Endothelial cell of hepatic sinusoid (primary cell): ENCODE results near the gene BBIP1.

Source experiments
- in situ Hi-C: cut with HindIII; loops from 2 replicates; pipeline ENCODE4 v1.10.0; 2017; ENCODE audit warnings: low sequenced_read_pairs

BBIP1 gene

DNA sequence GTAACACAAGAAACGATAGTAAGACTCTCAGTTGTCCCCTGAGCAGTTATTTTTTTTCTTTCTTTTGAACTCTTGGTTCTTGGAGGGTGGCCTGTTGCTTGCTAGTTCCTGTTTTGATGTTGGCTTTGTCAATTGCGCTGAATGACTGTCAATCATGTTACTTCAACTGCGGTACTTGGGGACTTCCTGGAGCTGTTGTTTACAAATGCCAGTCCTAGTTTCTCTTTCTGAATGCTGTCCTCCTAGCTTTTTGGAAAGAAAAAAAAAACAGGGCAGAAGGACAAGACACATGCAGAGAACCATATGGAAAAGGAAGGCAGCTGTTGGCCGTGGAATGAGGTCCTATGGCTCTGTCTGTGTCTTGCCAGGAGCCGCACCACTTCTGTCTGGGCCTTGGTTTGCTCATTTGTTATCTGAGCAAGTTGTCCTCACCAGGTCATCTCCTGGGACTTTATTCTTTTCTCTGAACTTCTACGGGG, 54.3 kb downstream of the BBIP1 start:
- in situ Hi-C loops = no loop called here

- in situ Hi-C loops = no loop called here
Observed at GRCh38 chr10:110863956-110864355, 55.0 kb downstream of the BBIP1 start.

DNA sequence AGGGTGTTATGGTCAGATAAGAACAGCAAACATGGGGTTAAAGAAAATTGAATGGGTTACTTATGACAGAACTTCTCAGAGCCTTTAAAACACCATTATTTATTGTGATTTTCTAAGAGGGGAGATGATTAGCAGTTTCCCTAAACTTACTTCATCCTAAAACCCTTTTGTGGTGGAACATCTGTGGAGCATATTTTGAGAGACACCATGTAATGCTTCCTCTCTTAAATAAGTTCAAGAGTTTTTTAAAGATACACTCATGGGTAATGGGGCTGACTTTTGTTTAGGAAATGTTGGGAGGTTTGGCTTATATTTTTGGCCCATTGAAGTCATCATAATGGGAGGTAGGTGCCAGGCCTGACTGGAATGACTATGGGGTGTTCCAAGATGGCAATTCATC, 55.6 kb downstream of the BBIP1 start:
- in situ Hi-C loops = no loop called here

- in situ Hi-C loops = no loop called here
Observed at GRCh38 chr10:110862961-110863360, 56.0 kb downstream of the BBIP1 start.

DNA sequence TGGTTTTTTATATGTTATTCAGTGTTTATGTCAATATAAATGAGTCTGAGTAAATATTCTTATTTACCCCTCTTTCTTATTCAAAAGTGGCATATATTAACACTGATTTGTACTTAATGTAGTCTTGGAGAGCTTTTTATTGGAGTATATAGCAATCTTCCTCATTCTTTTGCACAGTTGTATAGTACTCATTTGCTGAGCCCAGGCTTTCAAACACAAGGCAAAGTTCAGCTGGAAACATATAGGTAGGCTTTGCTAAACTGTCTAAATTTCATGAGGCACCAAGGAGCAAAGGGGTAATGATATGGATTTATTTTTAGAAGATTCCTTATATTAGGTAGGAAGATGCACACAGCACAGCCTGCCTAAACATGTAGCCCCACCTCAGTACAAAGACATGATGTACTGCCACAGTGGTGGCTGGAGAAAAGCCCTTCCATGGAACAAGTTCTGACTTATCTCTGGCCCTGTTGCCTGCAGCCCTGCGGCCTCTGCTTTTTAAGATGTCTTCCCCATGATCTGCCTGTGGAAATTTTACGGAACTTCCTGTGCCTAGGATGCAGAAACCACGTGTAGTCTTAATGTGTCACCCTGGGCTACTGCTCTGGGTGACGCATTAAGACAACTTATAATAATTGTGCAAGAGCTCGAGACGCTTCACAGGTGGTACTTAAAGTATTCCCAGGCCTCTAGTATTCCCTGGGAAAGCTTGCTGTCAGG, 56.9 kb downstream of the BBIP1 start:
- in situ Hi-C loops = no loop called here

- in situ Hi-C loops = no loop called here
Observed at GRCh38 chr10:110861476-110861875, 57.5 kb downstream of the BBIP1 start.

- in situ Hi-C loops = no loop called here
Observed at GRCh38 chr10:110860576-110861241, 58.3 kb downstream of the BBIP1 start.

DNA sequence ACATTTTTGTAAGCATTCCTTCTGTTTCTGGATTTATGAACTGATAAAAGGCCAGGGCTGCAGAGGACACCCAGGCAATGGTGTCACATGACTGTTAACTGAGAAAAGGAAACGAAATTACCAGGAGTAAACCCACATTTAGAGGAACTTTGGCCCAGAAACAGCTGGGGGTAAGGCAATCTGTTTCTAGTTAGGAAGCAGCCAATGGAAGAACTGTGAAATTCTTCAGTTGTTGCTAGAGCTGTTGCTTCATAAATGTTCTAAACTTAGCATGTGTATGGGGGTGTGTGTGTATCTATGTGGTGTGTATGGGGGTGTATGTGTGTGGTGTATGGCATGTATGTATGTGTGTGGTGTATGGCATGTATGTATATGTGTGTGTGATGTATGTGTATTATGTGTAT, 59.0 kb downstream of the BBIP1 start:
- in situ Hi-C loops = loop anchor here (5.0 kb wide), 1 partner anchor 83 kb away; no protein-coding TSS in a partner anchor

GRCh38 chr10:110859206-110859972, 59.6 kb downstream of the BBIP1 start:
- in situ Hi-C loops = loop anchor here (5.0 kb wide), 1 partner anchor 82 kb away; no protein-coding TSS in a partner anchor

DNA sequence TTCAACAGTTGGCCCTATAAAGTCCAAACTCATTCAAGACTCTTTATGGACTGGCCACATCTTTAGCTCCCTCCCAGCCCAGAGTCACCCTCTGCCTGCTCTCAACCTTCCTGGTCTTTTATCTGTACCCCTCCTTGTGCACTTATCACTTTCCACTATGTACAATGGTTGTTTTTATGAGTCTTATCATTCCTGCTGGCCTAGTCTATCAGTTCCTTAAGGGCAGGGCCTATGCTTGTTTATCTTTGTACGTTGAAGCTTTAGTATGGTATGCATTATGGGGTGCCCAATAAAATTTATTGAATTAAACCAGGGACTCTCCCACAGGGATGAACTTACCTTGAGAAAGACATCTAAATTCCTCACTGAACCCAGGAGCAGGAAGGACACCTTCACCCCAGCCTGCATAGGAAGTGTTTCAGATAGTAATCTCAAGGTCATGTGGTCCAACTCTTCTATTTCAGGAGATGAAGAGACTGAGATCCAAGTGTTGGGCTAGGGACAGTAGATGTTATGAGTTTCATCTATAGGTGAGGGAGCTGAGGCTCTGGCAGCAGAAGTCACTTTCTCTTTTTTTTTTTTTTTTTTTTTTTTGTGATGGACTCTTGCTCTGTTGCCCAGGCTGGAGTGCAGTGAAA, 60.6 kb downstream of the BBIP1 start:
- in situ Hi-C loops = loop anchor here (5.0 kb wide), 1 partner anchor 81 kb away; no protein-coding TSS in a partner anchor

- in situ Hi-C loops = loop anchor here (5.0 kb wide), 1 partner anchor 80 kb away; no protein-coding TSS in a partner anchor
Observed at GRCh38 chr10:110857265-110858171, 61.5 kb downstream of the BBIP1 start.

GRCh38 chr10:110853921-110854605, 64.9 kb downstream of the BBIP1 start:
- in situ Hi-C loops = no loop called here

DNA sequence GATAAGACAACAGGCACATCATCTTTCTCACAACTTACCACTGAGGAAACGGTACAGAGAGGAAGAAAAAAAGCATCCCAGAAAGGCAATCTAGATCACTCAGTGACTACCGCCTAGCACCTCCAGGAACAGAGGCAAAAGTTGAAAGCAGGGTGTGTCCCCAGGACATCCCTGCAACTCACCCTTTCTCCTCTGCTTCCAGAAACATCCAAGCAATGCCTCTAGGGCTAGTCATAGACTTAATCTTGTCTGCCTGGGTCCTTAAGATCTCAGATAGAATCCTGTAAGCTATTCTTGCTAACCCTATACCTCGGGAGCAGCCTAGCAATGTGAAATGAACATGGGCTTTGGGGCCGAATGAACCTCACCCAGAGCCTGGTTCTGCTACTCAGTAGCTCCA, 66.0 kb downstream of the BBIP1 start:
- in situ Hi-C loops = no loop called here

- in situ Hi-C loops = no loop called here
Observed at GRCh38 chr10:110852255-110852896, 66.6 kb downstream of the BBIP1 start.

DNA sequence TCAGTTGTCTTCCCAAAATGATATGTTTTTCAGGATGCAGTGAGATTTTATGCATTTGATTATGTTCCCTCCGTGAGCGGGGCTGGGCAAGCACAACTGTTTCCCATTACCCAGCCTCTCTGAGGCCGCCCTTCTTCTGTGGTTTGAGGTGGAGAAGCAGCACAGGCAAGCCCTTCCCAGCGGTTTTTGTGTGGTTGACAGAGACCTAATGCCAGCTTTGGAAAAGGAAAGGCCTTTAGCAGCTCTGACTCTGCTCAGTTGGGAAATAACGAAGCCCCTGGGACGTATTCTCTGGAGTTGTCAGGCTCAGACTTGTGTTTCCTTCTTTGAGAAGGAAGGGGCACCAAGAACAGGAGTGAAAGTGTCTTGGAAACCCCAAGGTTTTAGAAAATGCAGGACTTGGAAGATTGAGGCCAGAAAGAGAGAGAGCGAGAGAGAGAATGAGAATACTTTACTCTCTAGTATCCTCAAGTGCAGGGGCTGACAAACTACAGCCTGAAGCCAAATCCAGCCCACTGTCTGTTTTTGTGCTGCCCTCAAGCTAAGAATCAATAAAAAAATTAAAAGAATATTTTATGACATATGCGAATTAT, 67.9 kb downstream of the BBIP1 start:
- in situ Hi-C loops = no loop called here

DNA sequence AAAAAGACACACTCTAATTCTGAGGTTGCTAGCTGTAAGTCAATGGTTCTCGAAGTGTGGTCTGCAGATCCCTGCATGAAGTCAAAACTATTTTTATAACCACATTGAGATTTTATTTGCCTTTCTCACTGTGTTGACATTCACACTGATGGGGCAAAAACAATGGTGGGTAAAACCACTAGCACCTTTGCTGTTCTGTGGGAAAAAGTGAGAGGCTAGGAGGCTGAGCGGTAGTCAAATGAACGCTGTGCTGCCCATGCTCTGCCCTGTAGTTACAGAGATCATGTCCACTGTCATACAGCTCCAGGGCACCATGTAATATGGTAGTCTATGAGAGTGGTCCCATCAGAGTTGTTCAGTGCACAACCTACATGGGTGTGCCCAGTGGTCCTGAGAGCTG, 68.9 kb downstream of the BBIP1 start:
- in situ Hi-C loops = no loop called here
